HCT116 (cell line): ENCODE results near the gene GID4. TPM values are rescaled to one million over a fixed set of nuclear protein-coding genes. Genes with fewer than 3 reads are reported as not detected.

Source experiments
- ATAC-seq: fragments of 200-7000 bp; cut with Tn5 transposase; 2 replicates; pipeline ENCODE4 v1.9.1; 2020; ENCODE audit warnings: mild to moderate bottlenecking, moderate library complexity
- BruUV-seq: library from RNA; stranded (reverse); fragments of 400-500 nt; replicated peaks from 2 replicates; lab custom pipeline; 2021; lab: Mats Ljungman, UMichigan
- CTCF ChIA-PET: fragments of 300-600 bp; sonication (Branson Sonifier 250); formaldehyde crosslinking; loops from one replicate; lab custom pipeline; 2021; ENCODE audit warnings: antibody characterized with exemption; lab: Charles Lee
- POLR2A ChIA-PET: fragments of 300-600, 350-600 bp; sonication (Branson Sonifier 250); formaldehyde crosslinking; loops from one replicate; lab custom pipeline; 2021; ENCODE audit warnings: antibody characterized with exemption; lab: Charles Lee
- RAD21 ChIA-PET, 2 experiments: fragments of 300-600 bp; sonication (Branson Sonifier 250); formaldehyde crosslinking; loops; one replicate each; lab custom pipeline; 2023; ENCODE audit warnings: low total read pairs in 2 of 2; ENCODE audit not compliant: uncharacterized antibody in 2 of 2, unreplicated experiment in 2 of 2, low non-redundant PET in 1 of 2; lab: Charles Lee
- DNase-seq: peaks from one replicate; pipeline ENCODE4 v3.0.0-alpha.2; 2010; ENCODE audit warnings: low read depth, low spot score
- H2AFZ ChIP-seq: fragments of 200-600 bp; shearing (Covaris generic), sonication (generic); 2 replicates; pipeline ENCODE4 v1.6.1; 2017; ENCODE audit warnings: low read depth, mixed run types, mixed read lengths, antibody characterized with exemption, low read length; ENCODE audit not compliant: poor library complexity, severe bottlenecking
- H3K27ac ChIP-seq: 2 replicates; pipeline ENCODE4 v1.5.1; 2012; ENCODE audit warnings: low read depth, low read length
- H3K27me3 ChIP-seq: fragments of 200-600 bp; sonication (generic); 2 replicates; pipeline ENCODE4 v1.6.1; 2016; ENCODE audit warnings: mixed run types, low read length, mixed read lengths; ENCODE audit not compliant: insufficient read depth
- H3K36me3 ChIP-seq, 2 experiments: fragments of 200-500 bp in 1 of 2; fragments of 200-600 bp in 1 of 2; sonication (Bioruptor generic) in 1 of 2; sonication (generic) in 1 of 2; 2 replicates each; pipeline versions ENCODE4 v1.5.1 to v1.6.1; 2014 to 2016; ENCODE audit warnings: low read length in 2 of 2, inconsistent platforms in 1 of 2, mixed read lengths in 1 of 2, mixed run types in 1 of 2; ENCODE audit not compliant: insufficient read depth in 2 of 2, control insufficient read depth in 1 of 2
- H3K4me1 ChIP-seq, 2 experiments: fragments of 200-600 bp in 1 of 2; sonication (generic) in 1 of 2; 2 replicates each; pipeline versions ENCODE4 v1.5.1 to v1.6.1; 2012 to 2017; ENCODE audit warnings: low read length in 2 of 2, inconsistent platforms in 1 of 2, mild to moderate bottlenecking in 1 of 2, mixed read lengths in 1 of 2, mixed run types in 1 of 2, moderate library complexity in 1 of 2; ENCODE audit not compliant: insufficient read depth in 2 of 2, control insufficient read depth in 1 of 2
- H3K4me2 ChIP-seq: fragments of 200-600 bp; sonication (generic); 2 replicates; pipeline ENCODE4 v1.6.1; 2017; ENCODE audit warnings: mixed run types, low read length, mixed read lengths
- H3K4me3 ChIP-seq, 2 experiments: fragments of 200-600 bp in 1 of 2; sonication (generic) in 1 of 2; replicated peaks in 1 of 2; 2 replicates each; pipeline ENCODE4 v1.5.1; 2011 to 2016; ENCODE audit warnings: low read length in 2 of 2, control low read depth in 1 of 2, low read depth in 1 of 2, mild to moderate bottlenecking in 1 of 2, mixed read lengths in 1 of 2, mixed run types in 1 of 2
- H3K79me2 ChIP-seq: fragments of 200-600 bp; sonication (generic); 2 replicates; pipeline ENCODE4 v1.6.1; 2017; ENCODE audit warnings: mild to moderate bottlenecking, mixed run types, low read length, moderate library complexity, mixed read lengths; ENCODE audit not compliant: insufficient read depth
- H3K9ac ChIP-seq: fragments of 200-600 bp; sonication (generic); 2 replicates; pipeline ENCODE4 v1.6.1; 2016; ENCODE audit warnings: low read length, mixed read lengths
- H3K9me2 ChIP-seq: fragments of 200-600 bp; sonication (generic), shearing (Covaris generic); 2 replicates; pipeline ENCODE4 v1.6.1; 2017; ENCODE audit warnings: mixed run types, mild to moderate bottlenecking, moderate library complexity; ENCODE audit not compliant: insufficient read depth
- H3K9me3 ChIP-seq, 2 experiments: fragments of 200-500 bp in 1 of 2; fragments of 200-600 bp in 1 of 2; sonication (Bioruptor generic) in 1 of 2; sonication (generic) in 1 of 2; 2 replicates each; pipeline ENCODE4 v1.6.1; 2014 to 2017; ENCODE audit warnings: low read length in 2 of 2, mixed read lengths in 2 of 2, inconsistent platforms in 1 of 2, low read depth in 1 of 2, mild to moderate bottlenecking in 1 of 2, mixed run types in 1 of 2, moderate library complexity in 1 of 2; ENCODE audit not compliant: control insufficient read depth in 1 of 2, insufficient read depth in 1 of 2
- H4K20me1 ChIP-seq: fragments of 200-600 bp; sonication (generic), shearing (Covaris generic); 2 replicates; pipeline ENCODE4 v1.6.1; 2017; ENCODE audit warnings: mixed run types, mild to moderate bottlenecking, moderate library complexity; ENCODE audit not compliant: insufficient read depth
- CBX3 ChIP-seq: IDR thresholded peaks from 2 replicates; pipeline ENCODE4 v1.6.1; 2012; ENCODE audit warnings: low read depth
- CEBPB ChIP-seq: IDR thresholded peaks from 2 replicates; pipeline ENCODE4 v1.6.1; 2012; ENCODE audit warnings: low read depth
- CTCF ChIP-seq, 3 experiments: fragments of 200-600 bp in 1 of 3; sonication (generic) in 1 of 3; IDR thresholded peaks in 2 of 3; conservative IDR thresholded peaks in 1 of 3; 2 replicates each; pipeline ENCODE4 v1.5.1; 2012 to 2017; ENCODE audit warnings: low read depth in 2 of 3, low read length in 2 of 3, antibody characterized with exemption in 1 of 3, borderline replicate concordance in 1 of 3, control low read depth in 1 of 3, mild to moderate bottlenecking in 1 of 3, mixed read lengths in 1 of 3, mixed run types in 1 of 3, moderate library complexity in 1 of 3; ENCODE audit not compliant: insufficient read depth in 1 of 3
- EGR1 ChIP-seq: IDR thresholded peaks from 2 replicates; pipeline ENCODE4 v1.6.1; 2012; ENCODE audit warnings: low read depth
- ELF1 ChIP-seq: IDR thresholded peaks from 2 replicates; pipeline ENCODE4 v1.6.1; 2012; ENCODE audit warnings: low read depth, borderline replicate concordance
- EZH2 ChIP-seq: fragments of 200-600 bp; sonication (generic); IDR thresholded peaks from 2 replicates; pipeline ENCODE4 v1.6.1; 2017; ENCODE audit warnings: antibody characterized with exemption, mixed run types
- FOSL1 ChIP-seq: IDR thresholded peaks from 2 replicates; pipeline ENCODE4 v1.6.1; 2012; ENCODE audit warnings: low read depth
- POLR2A ChIP-seq: IDR thresholded peaks from 2 replicates; pipeline ENCODE4 v1.7.0; 2011; ENCODE audit warnings: borderline replicate concordance; ENCODE audit not compliant: insufficient read depth, insufficient read length; ENCODE audit errors: extremely low read depth
- POLR2AphosphoS5 ChIP-seq: IDR thresholded peaks from 2 replicates; pipeline ENCODE4 v1.6.1; 2011; ENCODE audit warnings: mild to moderate bottlenecking, low read depth, low read length, moderate library complexity
- REST ChIP-seq: IDR thresholded peaks from 2 replicates; pipeline ENCODE4 v1.6.1; 2012; ENCODE audit warnings: low read depth
- SRF ChIP-seq: IDR thresholded peaks from 2 replicates; pipeline ENCODE4 v1.6.1; 2012; ENCODE audit warnings: low read depth
- TCF7L2 ChIP-seq: IDR thresholded peaks from 2 replicates; pipeline ENCODE4 v1.7.0; 2011; ENCODE audit warnings: borderline replicate concordance, inconsistent platforms; ENCODE audit not compliant: insufficient read depth, insufficient read length; ENCODE audit errors: extremely low read depth
- ZBTB33 ChIP-seq: IDR thresholded peaks from 2 replicates; pipeline ENCODE4 v1.6.1; 2011; ENCODE audit warnings: mild to moderate bottlenecking, low read length, moderate library complexity; ENCODE audit not compliant: insufficient replicate concordance; ENCODE audit errors: extremely low read depth
- ZFX ChIP-seq: fragments of 450-650 bp; IDR thresholded peaks from 2 replicates; pipeline ENCODE4 v1.6.1; 2017
- intact Hi-C: fragments of 100-400 bp; cut with micrococcal nuclease; formaldehyde crosslinking; loops from 2 replicates; pipeline ENCODE4 v1.10.0; 2022
- total RNA-seq: library from RNA; stranded (reverse); gene quantifications from one replicate; pipeline ENCODE4 v1.2.1, GENCODE V29; 2021; ENCODE audit not compliant: unreplicated experiment

The GID4 gene
- total RNA-seq, 1 experiment from 2014 or later, result 10.8 TPM

GRCh38 chr17:18044609-18045008, 5.4 kb downstream of the GID4 start (continued):
- TF ChIP-seq REST (no peak), EGR1 (no peak), CTCF (IDR thresholded peaks at IDR 0.05 in 2 of 3, conservative IDR thresholded peaks at IDR 0.05 in 1 of 3; ENCODE audit: borderline replicate concordance in 1 of 3, insufficient read depth in 1 of 3, low read depth in 2 of 3, low read length in 2 of 3) (no peak)

- no TSS peak for BruUV-seq
- H3K9me2 ChIP-seq, result no peaks in the 10 kb centered on the region
- no peak overlapping the region for H3K4me3 ChIP-seq
- H3K9ac ChIP-seq, result no peak overlapping the region
- no peaks in the 10 kb centered on the region for H3K27me3 ChIP-seq
- intact Hi-C loops, result no loop called here
- no peak overlapping the region for H2AFZ ChIP-seq
- peaks cover 5% of the 10 kb centered on the region for H3K79me2 ChIP-seq
- ChIA-PET RAD21 (no interaction called here), POLR2A (no interaction called here), CTCF (no interaction called here)
- no peak overlapping the region for H3K4me2 ChIP-seq
- peaks cover 0 to 3% of the 10 kb centered on the region in 2 experiments; a peak in 1 of 4 replicates for H3K36me3 ChIP-seq
- H3K27ac ChIP-seq, result no peak overlapping the region
- TF ChIP-seq ELF1 (no peak), CBX3 (no peak), ZBTB33 (no peak), POLR2AphosphoS5 (no peak), POLR2A (no peak), ZFX (no peak), CTCF (IDR thresholded peaks at IDR 0.05 in 2 of 3, conservative IDR thresholded peaks at IDR 0.05 in 1 of 3; ENCODE audit: borderline replicate concordance in 1 of 3, insufficient read depth in 1 of 3, low read depth in 2 of 3, low read length in 2 of 3) (no peak), EZH2 (no peak), EGR1 (no peak), FOSL1 (no peak), CEBPB (no peak), SRF (no peak), TCF7L2 (no peak)
- DNase-seq (no peak), ATAC-seq (no peak)
- no peaks in the 10 kb centered on the region for H3K9me3 ChIP-seq
- no peaks in the 10 kb centered on the region for H4K20me1 ChIP-seq
- H3K4me1 ChIP-seq, result peaks cover 0 to under 1% of the 10 kb centered on the region in 2 experiments; a peak in 2 of 4 replicates
Observed at GRCh38 chr17:18045691-18046350, 6.6 kb downstream of the GID4 start.
